Transverse colon (tissue), 3 donors: ENCODE measurements around the gene MAPK8IP3.

Source experiments
- EP300 ChIP-seq: sonication (generic); formaldehyde crosslinking; IDR thresholded peaks from one replicate; pipeline ENCODE4 v1.6.1; 2017; ENCODE audit warnings: antibody characterized with exemption, low read depth
- TF ChIP-seq, protein P1 (sequence below), 5 experiments: fragments of 200-600 bp in 3 of 5; fragments of 450-650 bp in 2 of 5; sonication (generic) in 3 of 5; IDR thresholded peaks; 1 replicate in 2 of 5; 2 replicates in 3 of 5; pipeline ENCODE4 v1.5.1; 2016 to 2017; ENCODE audit warnings: antibody characterized with exemption in 5 of 5, inconsistent platforms in 3 of 5, mild to moderate bottlenecking in 2 of 5, moderate library complexity in 1 of 5

DNA sequence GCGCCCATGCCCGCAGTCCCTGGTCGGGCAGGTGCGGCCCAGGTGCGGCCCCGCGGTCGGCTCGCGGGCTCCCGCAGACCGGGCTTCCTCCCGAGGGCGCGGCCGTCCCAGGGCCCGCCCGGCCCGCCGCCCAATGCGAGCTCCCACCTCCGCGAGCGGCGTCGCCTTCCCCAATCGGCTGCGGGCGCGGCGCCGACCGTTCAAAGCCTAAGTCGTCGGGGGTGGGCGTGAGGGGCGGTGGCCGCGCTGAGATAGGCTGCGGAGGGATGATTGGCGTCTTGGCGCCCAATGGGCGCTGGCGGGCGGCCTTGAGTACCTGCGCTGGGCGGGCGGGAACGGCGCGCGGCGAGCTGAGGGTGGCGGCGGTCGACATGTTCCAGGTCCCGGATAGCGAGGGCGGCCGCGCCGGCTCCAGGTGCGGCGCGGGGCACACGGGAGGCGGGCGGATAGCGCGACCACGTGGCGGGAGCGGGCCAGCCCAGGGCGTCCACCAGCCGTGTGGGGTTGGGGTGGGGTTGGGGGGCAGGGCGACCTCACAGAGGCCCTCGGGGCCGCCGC, 28.0 kb upstream of the MAPK8IP3 start, which contains the start of gene JPT2:
- TF ChIP-seq, protein P1, sequence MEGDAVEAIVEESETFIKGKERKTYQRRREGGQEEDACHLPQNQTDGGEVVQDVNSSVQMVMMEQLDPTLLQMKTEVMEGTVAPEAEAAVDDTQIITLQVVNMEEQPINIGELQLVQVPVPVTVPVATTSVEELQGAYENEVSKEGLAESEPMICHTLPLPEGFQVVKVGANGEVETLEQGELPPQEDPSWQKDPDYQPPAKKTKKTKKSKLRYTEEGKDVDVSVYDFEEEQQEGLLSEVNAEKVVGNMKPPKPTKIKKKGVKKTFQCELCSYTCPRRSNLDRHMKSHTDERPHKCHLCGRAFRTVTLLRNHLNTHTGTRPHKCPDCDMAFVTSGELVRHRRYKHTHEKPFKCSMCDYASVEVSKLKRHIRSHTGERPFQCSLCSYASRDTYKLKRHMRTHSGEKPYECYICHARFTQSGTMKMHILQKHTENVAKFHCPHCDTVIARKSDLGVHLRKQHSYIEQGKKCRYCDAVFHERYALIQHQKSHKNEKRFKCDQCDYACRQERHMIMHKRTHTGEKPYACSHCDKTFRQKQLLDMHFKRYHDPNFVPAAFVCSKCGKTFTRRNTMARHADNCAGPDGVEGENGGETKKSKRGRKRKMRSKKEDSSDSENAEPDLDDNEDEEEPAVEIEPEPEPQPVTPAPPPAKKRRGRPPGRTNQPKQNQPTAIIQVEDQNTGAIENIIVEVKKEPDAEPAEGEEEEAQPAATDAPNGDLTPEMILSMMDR (IDR thresholded peaks at IDR 0.05): no peak
- no peak for TF ChIP-seq EP300
